H9 (cell line): Measurements from ENCODE around the gene CKB. TPM values are rescaled to one million over a fixed set of nuclear protein-coding genes. Genes with fewer than 3 reads are reported as not detected.

Source experiments
- DNase-seq: peaks from one replicate; pipeline ENCODE4 v3.0.0-alpha.2; 2017
- H2AFZ ChIP-seq: one replicate; pipeline ENCODE4 v1.6.1; 2013; ENCODE audit warnings: mild to moderate bottlenecking, low read length, control low read depth, moderate library complexity
- H2AK5ac ChIP-seq: 2 replicates; pipeline ENCODE4 v1.6.1; 2013; ENCODE audit warnings: low read length, control low read depth, mixed read lengths; ENCODE audit not compliant: insufficient read length
- H2BK120ac ChIP-seq: one replicate; pipeline ENCODE4 v1.6.1; 2013; ENCODE audit warnings: low read depth, mild to moderate bottlenecking, low read length, control low read depth, inconsistent platforms; ENCODE audit not compliant: poor library complexity, severe bottlenecking
- H2BK12ac ChIP-seq: 2 replicates; pipeline ENCODE4 v1.6.1; 2013; ENCODE audit warnings: low read length, control low read depth, mixed read lengths, low read depth; ENCODE audit not compliant: insufficient read length
- H2BK15ac ChIP-seq: 2 replicates; pipeline ENCODE4 v1.6.1; 2013; ENCODE audit warnings: low read depth, low read length, control low read depth
- H2BK20ac ChIP-seq: one replicate; pipeline ENCODE4 v1.6.1; 2013; ENCODE audit warnings: low read depth, mild to moderate bottlenecking, low read length, control low read depth, inconsistent platforms; ENCODE audit not compliant: poor library complexity, severe bottlenecking
- H2BK5ac ChIP-seq: 2 replicates; pipeline ENCODE4 v1.6.1; 2013; ENCODE audit warnings: low read length, control low read depth, mixed read lengths; ENCODE audit not compliant: insufficient read length
- H3K14ac ChIP-seq: 2 replicates; pipeline ENCODE4 v1.6.1; 2013; ENCODE audit warnings: low read length, control low read depth; ENCODE audit not compliant: insufficient read depth
- H3K18ac ChIP-seq: 2 replicates; pipeline ENCODE4 v1.6.1; 2013; ENCODE audit warnings: low read depth, mild to moderate bottlenecking, mixed read lengths, low read length, control low read depth; ENCODE audit not compliant: insufficient read length
- H3K23ac ChIP-seq: 2 replicates; pipeline ENCODE4 v1.6.1; 2013; ENCODE audit warnings: low read length, control low read depth, mixed read lengths, low read depth; ENCODE audit not compliant: insufficient read length
- H3K23me2 ChIP-seq: 2 replicates; pipeline ENCODE4 v1.6.1; 2013; ENCODE audit warnings: low read depth, mild to moderate bottlenecking, mixed read lengths, low read length, control low read depth; ENCODE audit not compliant: insufficient read length, poor library complexity, severe bottlenecking
- H3K27ac ChIP-seq: 2 replicates; pipeline ENCODE4 v1.5.1; 2013; ENCODE audit warnings: low read length, control low read depth, mixed read lengths, low read depth; ENCODE audit not compliant: insufficient read length
- H3K27me3 ChIP-seq: 2 replicates; pipeline ENCODE4 v1.6.1; 2013; ENCODE audit warnings: low read length, control low read depth, inconsistent platforms; ENCODE audit not compliant: insufficient read depth
- H3K4ac ChIP-seq: 2 replicates; pipeline ENCODE4 v1.6.1; 2013; ENCODE audit warnings: low read depth, mild to moderate bottlenecking, control low read depth, inconsistent platforms, low read length, moderate library complexity
- H3K4me1 ChIP-seq: 2 replicates; pipeline ENCODE4 v1.6.1; 2013; ENCODE audit warnings: low read length, control low read depth, inconsistent platforms; ENCODE audit not compliant: insufficient read depth
- H3K4me2 ChIP-seq: 2 replicates; pipeline ENCODE4 v1.6.1; 2013; ENCODE audit warnings: low read length, control low read depth, mixed read lengths; ENCODE audit not compliant: insufficient read length, insufficient read depth
- H3K56ac ChIP-seq: 2 replicates; pipeline ENCODE4 v1.6.1; 2013; ENCODE audit warnings: low read depth, mild to moderate bottlenecking, mixed read lengths, low read length, control low read depth; ENCODE audit not compliant: insufficient read length
- H3K79me1 ChIP-seq: 2 replicates; pipeline ENCODE4 v1.6.1; 2013; ENCODE audit warnings: low read depth, mild to moderate bottlenecking, moderate library complexity, low read length, control low read depth, inconsistent platforms; ENCODE audit not compliant: insufficient read depth, poor library complexity, severe bottlenecking
- H3K79me2 ChIP-seq: 2 replicates; pipeline ENCODE4 v1.6.1; 2013; ENCODE audit warnings: low read length, control low read depth, inconsistent platforms; ENCODE audit not compliant: insufficient read depth
- H3K9ac ChIP-seq: 2 replicates; pipeline ENCODE4 v1.6.1; 2013; ENCODE audit warnings: low read length, control low read depth, mixed read lengths; ENCODE audit not compliant: insufficient read length; ENCODE audit errors: extremely low read depth
- H3K9me3 ChIP-seq: one replicate; pipeline ENCODE4 v1.6.1; 2013; ENCODE audit warnings: low read depth, low read length, inconsistent platforms; ENCODE audit not compliant: control insufficient read depth
- H3T11ph ChIP-seq: one replicate; pipeline ENCODE4 v1.6.1; 2013; ENCODE audit warnings: mild to moderate bottlenecking, low read length, control low read depth, inconsistent platforms
- H4K20me1 ChIP-seq: one replicate; pipeline ENCODE4 v1.6.1; 2013; ENCODE audit not compliant: control insufficient read depth, insufficient read length, insufficient read depth
- H4K5ac ChIP-seq: 2 replicates; pipeline ENCODE4 v1.6.1; 2013; ENCODE audit warnings: low read depth, mild to moderate bottlenecking, mixed read lengths, low read length, control low read depth; ENCODE audit not compliant: insufficient read length
- H4K8ac ChIP-seq: replicated peaks from 2 replicates; pipeline ENCODE4 v1.6.1; 2013; ENCODE audit warnings: low read length, control low read depth, mixed read lengths, low read depth; ENCODE audit not compliant: insufficient read length
- H4K91ac ChIP-seq: 2 replicates; pipeline ENCODE4 v1.6.1; 2013; ENCODE audit warnings: low read depth, mild to moderate bottlenecking, moderate library complexity, mixed read lengths, low read length, control low read depth; ENCODE audit not compliant: insufficient read length
- H3K27ac Mint-ChIP-seq, 3 experiments: 2 replicates in 2 of 3; 3 replicates in 1 of 3; pipeline ENCODE4 v1.8.0; 2020 to 2021; ENCODE audit warnings: mixed read lengths in 3 of 3, mild to moderate bottlenecking in 1 of 3, moderate library complexity in 1 of 3
- H3K27me3 Mint-ChIP-seq: 2 replicates; pipeline ENCODE4 v1.8.0; 2021; ENCODE audit warnings: low read depth, mild to moderate bottlenecking, moderate library complexity, mixed read lengths
- H3K36me3 Mint-ChIP-seq, 3 experiments: 2 replicates in 2 of 3; 3 replicates in 1 of 3; pipeline ENCODE4 v1.8.0; 2020 to 2021; ENCODE audit warnings: low read depth in 3 of 3, mixed read lengths in 3 of 3; ENCODE audit not compliant: insufficient read depth in 1 of 3
- H3K4me1 Mint-ChIP-seq, 2 experiments: 2 replicates each; pipeline ENCODE4 v1.8.0; 2020; ENCODE audit warnings: mixed read lengths in 2 of 2
- H3K4me3 Mint-ChIP-seq, 2 experiments: 2 replicates in 1 of 2; 3 replicates in 1 of 2; pipeline ENCODE4 v1.8.0; 2020 to 2021; ENCODE audit warnings: mild to moderate bottlenecking in 2 of 2, mixed read lengths in 2 of 2, moderate library complexity in 1 of 2
- H3K9me3 Mint-ChIP-seq, 2 experiments: 2 replicates in 1 of 2; 3 replicates in 1 of 2; pipeline ENCODE4 v1.8.0; 2020; ENCODE audit warnings: mild to moderate bottlenecking in 2 of 2, mixed read lengths in 2 of 2, moderate library complexity in 1 of 2
- CTCF ChIP-seq: fragments of 200-600 bp; sonication (generic); conservative IDR thresholded peaks from 3 replicates; pipeline ENCODE4 v1.8.0; 2021; ENCODE audit warnings: antibody characterized with exemption, mild to moderate bottlenecking
- WGBS: extraction: QIAGEN DNeasy Blood & Tissue Kit; methylation state at CpG from one replicate; pipeline ENCODE4 v1.1.7; 2013; ENCODE audit warnings: missing lambda C conversion rate, low lambda C conversion rate, mixed read lengths; ENCODE audit not compliant: insufficient read length; ENCODE audit errors: extremely low coverage; 5-methylcytosine and 5-hydroxymethylcytosine counted together
- total RNA-seq: library from RNA; stranded (reverse); gene quantifications from 2 replicates; pipeline ENCODE4 v1.2.1, GENCODE V29; 2021

The CKB gene
- total RNA-seq, 1 experiment from 2014 or later: 517 TPM

GRCh38 chr14:103531421-103532215 lies 9.0 kb upstream of the CKB start:
- no peak overlapping the region for H3K18ac ChIP-seq
- H4K20me1 ChIP-seq: peaks cover 4% of the 10 kb centered on the region
- no peaks in the 10 kb centered on the region for H3K9me3 ChIP-seq
- H3K4me2 ChIP-seq: no peak overlapping the region
- no peak overlapping the region for H2BK12ac ChIP-seq
- H3K79me2 ChIP-seq: peaks cover 10% of the 10 kb centered on the region; the same call in 1 of the 2 replicates
- peaks cover 13% of the 10 kb centered on the region for H3K79me1 ChIP-seq
- H3K4me1 ChIP-seq: no peaks in the 10 kb centered on the region; the same call in 1 of the 2 replicates
- no peak overlapping the region for H2BK5ac ChIP-seq
- H2AK5ac ChIP-seq: no peak overlapping the region
- no peak overlapping the region for H4K8ac ChIP-seq
- H3K9me3 Mint-ChIP-seq: no peaks in the 10 kb centered on the region; a peak in 2 of 5 replicates
- peaks cover 11 to 22% of the 10 kb centered on the region in 2 experiments for H3K4me1 Mint-ChIP-seq
- no peak overlapping the region for H3K23ac ChIP-seq
- no peak overlapping the region for H2AFZ ChIP-seq
- no peak overlapping the region for H2BK15ac ChIP-seq
- H3K4me3 Mint-ChIP-seq: peak overlapping the region in 1 of 2 experiments; percentile 5; a peak in 2 of 5 replicates
- H2BK20ac ChIP-seq: no peak overlapping the region
- no peak overlapping the region for H3K14ac ChIP-seq
- no peak overlapping the region for H3K9ac ChIP-seq
- H3T11ph ChIP-seq: no peak overlapping the region
- no peak for TF ChIP-seq CTCF
- no peak overlapping the region for H3K56ac ChIP-seq
- no peak overlapping the region for H3K27ac Mint-ChIP-seq
- no CpG with 5 or more reads among the region's 15 CpGs for WGBS
- no peak overlapping the region for H4K5ac ChIP-seq
- no peak overlapping the region for H2BK120ac ChIP-seq
- H4K91ac ChIP-seq: no peak overlapping the region
- peaks cover 0 to 8% (median 4%) of the 10 kb centered on the region in 3 experiments; a peak in 5 of 7 replicates for H3K36me3 Mint-ChIP-seq
- H3K4ac ChIP-seq: no peak overlapping the region
- peaks cover 8% of the 10 kb centered on the region for H3K23me2 ChIP-seq
- H3K27me3 ChIP-seq: no peaks in the 10 kb centered on the region
- H3K27me3 Mint-ChIP-seq: peaks cover 5% of the 10 kb centered on the region
- no peak overlapping the region for H3K27ac ChIP-seq
- DNase-seq: no peak
